VCaP (cell line): ENCODE data around the gene ARHGEF39.

ENCODE experiments used
- H3K27ac ChIP-seq: fragments of 450-650 bp; 2 replicates; pipeline ENCODE4 v1.5.1; 2017
- CTCF ChIP-seq: fragments of 450-650 bp; conservative IDR thresholded peaks from 2 replicates; pipeline ENCODE4 v1.5.1; 2017; ENCODE audit warnings: mild to moderate bottlenecking, moderate library complexity

ARHGEF39 gene

GRCh38 chr9:35680331-35681105 lies 15.5 kb upstream of the ARHGEF39 start:
- TF ChIP-seq CTCF: no peak
- no peak overlapping the region for H3K27ac ChIP-seq

GRCh38 chr9:35679766-35680330 lies 14.9 kb upstream of the ARHGEF39 start:
- TF ChIP-seq CTCF: no peak
- H3K27ac ChIP-seq: no peak overlapping the region

- H3K27ac ChIP-seq: no peak overlapping the region
- TF ChIP-seq CTCF: no peak
These were observed 14.1 kb upstream of the ARHGEF39 start for GRCh38 chr9:35679091-35679490.

GRCh38 chr9:35675732-35676392 lies 10.9 kb upstream of the ARHGEF39 start:
- H3K27ac ChIP-seq: peak overlapping the region; percentile 46; the same call in 1 of the 2 replicates
- no peak for TF ChIP-seq CTCF

GRCh38 chr9:35675204-35675603 lies 10.2 kb upstream of the ARHGEF39 start:
- no peak for TF ChIP-seq CTCF
- H3K27ac ChIP-seq: no peak overlapping the region; the same call in 1 of the 2 replicates

- no peak for TF ChIP-seq CTCF
- H3K27ac ChIP-seq: no peak overlapping the region
These were observed 9.0 kb upstream of the ARHGEF39 start for GRCh38 chr9:35674025-35674361.

GRCh38 chr9:35673132-35674024 lies 8.4 kb upstream of the ARHGEF39 start, which contains the start of gene CA9:
CA9 (plus strand) TSS chr9:35673928; CDS start chr9:35673960, 32 bp downstream.
- no peak for TF ChIP-seq CTCF
- no peak within 1 kb of the TSS for H3K27ac ChIP-seq
